Right forelimb (tissue), 1 donor: ENCODE data around the gene RAP1GAP.
A peak's percentile ranks its signal among the peaks of the same experiment; 100 is the strongest.

Experiments
- DNase-seq: peaks from one replicate; pipeline ENCODE4 v3.0.0-alpha.2; 2018

Gene RAP1GAP

DNA sequence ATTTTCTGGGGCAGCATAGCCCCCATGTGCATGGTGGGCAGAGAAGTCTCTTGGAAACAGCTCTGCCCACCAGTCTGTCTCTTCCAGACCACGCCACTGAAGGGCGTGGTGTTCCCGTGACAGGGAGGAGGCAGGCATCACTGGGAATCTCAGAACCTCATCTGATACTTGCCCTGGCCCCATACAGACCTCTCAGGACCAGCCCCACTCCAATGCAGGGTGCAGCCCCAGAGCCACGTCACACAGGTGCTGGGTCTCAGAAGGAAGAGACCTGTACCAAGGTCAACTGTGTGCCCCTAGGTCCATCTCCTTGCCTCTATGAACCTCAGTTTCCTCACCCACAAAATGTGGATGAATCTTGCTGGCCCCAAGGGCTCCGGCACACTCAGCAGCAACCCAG, 7.3 kb downstream of the RAP1GAP start:
- DNase-seq: no peak

GRCh38 chr1:21659924-21660326, 9.2 kb downstream of the RAP1GAP start:
- DNase-seq: no peak

- peak; percentile 92 for DNase-seq
Measured at GRCh38 chr1:21659099-21659923, 9.8 kb downstream of the RAP1GAP start.

GRCh38 chr1:21657456-21658190, 11.5 kb downstream of the RAP1GAP start:
- DNase-seq: no peak

- no peak for DNase-seq
Measured at GRCh38 chr1:21655748-21656147, 13.4 kb downstream of the RAP1GAP start.

DNA sequence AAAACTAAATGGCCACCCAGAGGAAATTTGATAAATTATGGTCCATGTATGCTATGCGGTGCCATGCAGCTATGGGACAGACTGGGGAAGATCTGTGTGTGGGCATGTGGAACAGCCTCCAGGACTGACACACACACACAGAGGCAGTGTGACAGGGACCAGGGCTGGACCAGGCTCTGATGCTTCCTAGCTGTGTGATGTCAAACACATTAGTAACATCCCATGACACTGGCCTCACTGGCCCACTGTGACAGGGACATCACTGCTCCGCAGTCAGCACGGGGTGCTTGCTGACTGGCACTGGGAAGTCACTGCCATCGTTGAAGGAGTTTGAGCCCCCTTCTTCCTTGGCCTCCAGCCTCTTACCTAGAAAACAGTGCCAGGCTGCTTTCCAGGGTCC, 13.9 kb downstream of the RAP1GAP start:
- DNase-seq: no peak

DNA sequence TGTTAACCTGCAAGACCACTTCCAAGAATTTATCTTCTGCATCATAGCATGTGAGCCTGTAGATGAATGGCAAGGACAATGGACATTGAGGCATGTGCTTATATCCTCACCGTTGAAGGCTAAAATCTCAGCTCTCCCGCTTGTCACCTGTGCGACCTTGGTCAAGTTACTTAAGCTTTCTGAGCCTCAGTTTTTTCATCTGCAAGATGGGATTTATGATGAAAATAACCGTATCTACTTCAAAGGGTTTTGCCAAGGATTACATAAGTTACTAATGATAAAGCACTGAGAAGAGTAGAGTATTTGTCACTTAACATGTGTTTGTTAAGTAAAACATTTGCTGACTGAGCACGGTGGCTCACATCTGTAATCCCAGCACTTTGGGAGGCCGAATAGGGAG, 14.9 kb downstream of the RAP1GAP start:
- DNase-seq: no peak

DNA sequence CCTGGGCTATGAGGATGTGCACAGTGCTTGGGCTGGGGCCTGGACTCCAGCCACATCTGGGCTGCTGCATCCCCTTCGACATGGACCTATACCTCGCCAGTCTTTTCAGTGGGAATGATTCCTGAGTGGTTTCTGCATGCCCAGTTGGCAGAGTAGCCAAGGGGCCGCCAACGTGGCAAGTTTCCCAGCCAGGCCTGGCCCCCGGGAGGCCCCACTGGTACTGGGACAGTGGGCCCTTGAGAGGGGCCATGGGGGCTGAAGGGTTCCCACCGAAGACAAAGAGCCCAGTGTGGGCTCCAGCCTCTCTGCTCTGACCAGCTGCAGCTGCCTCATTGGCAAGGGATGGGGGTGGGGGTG, 15.4 kb downstream of the RAP1GAP start:
- DNase-seq: no peak

- no peak for DNase-seq
Measured at GRCh38 chr1:21652937-21653743, 16.0 kb downstream of the RAP1GAP start.

GRCh38 chr1:21652101-21652936, 16.8 kb downstream of the RAP1GAP start:
- DNase-seq: no peak

- DNase-seq: peak; percentile 73
Measured at GRCh38 chr1:21651214-21652042, 17.7 kb downstream of the RAP1GAP start.

DNA sequence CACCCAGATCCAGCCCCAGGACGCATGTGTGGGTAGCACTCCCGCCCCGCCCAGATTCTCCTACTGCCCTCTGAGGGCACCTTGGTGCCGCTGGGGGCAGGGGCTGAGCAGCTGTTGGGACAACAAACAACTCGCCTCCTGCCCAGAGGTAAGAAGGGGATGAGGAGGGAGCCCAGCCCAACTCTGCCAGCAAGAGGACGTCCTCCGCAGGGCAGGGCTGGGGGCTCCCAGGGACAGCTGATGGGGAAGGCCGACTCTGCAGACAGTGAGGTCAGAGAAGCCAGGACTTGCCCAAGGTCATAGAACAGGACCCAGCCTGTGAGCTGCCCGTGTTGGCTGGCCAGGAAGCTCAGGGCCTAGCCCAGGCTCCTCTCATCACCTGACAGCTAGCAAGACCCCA, 18.8 kb downstream of the RAP1GAP start:
- no peak for DNase-seq

DNA sequence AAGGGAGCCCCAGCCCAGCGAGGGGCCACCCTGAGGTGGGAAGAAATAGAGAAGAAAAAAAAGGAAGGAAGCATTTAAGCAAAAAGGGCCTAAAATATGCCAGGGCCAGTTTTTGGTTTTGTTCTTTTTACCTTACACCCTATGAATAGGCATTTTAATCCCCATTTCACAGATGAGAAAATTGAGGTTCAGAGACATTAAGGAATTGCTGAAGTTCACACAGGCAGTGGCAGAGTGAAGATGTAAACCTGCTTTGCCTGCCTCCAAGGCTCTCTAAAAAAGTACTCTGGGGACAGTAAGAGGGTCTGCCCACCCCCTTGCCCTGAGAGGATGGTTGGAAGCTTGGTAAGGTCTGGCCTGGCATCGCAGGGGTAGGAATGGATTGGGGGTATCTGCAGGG, 19.8 kb downstream of the RAP1GAP start:
- DNase-seq: no peak

DNA sequence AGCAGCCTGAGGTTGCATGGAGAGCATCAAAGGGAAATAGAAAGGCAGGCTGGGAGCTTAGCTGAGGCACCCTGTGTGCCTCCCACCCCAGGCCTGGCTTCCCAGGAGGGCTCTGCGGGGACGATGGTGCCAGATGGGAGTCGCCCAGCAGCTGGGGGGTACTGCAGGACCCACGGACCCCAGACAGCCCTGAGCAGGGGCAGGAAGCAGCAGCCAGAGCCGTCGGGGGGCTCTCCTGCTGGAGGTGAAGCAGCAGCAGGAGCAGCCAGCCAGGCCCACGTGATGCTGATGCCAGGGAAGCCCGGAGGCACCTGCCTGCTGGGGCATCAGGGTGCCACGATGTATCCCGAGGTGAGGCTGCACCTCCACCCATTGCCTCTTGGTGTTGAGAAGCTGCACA, 20.4 kb downstream of the RAP1GAP start:
- DNase-seq: no peak

GRCh38 chr1:21648352-21648730, 20.8 kb downstream of the RAP1GAP start:
- no peak for DNase-seq

GRCh38 chr1:21647431-21648351, 21.5 kb downstream of the RAP1GAP start:
- no peak for DNase-seq

DNA sequence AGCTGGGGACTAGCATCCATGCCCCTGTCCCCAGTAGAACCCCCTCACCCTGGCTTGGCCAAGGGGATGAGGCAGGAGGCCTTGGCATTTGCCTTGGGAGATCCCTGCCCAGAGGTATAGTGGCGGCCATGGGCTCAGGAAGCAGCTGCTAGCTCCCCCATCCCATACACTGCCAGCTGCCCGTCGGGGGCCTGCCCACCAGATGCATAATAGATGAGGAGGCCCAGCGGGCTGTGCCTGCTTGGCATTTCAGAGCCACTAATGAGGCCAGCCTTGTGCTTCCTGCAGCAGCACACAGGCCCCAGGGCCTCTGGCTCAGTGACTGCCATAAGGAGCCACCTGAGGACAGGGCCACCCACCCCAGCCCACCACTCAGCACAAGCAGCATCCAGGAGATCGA, 23.6 kb downstream of the RAP1GAP start:
- no peak for DNase-seq

GRCh38 chr1:21644906-21645305, 24.3 kb downstream of the RAP1GAP start:
- no peak for DNase-seq

GRCh38 chr1:21644348-21644747, 24.8 kb downstream of the RAP1GAP start:
- DNase-seq: no peak

- no peak for DNase-seq
Measured at GRCh38 chr1:21643624-21644023, 25.5 kb downstream of the RAP1GAP start.
